IMR-90 (cell line): Measurements from ENCODE around the gene SLC35F3.

Source experiments
- BHLHE40 ChIP-seq: fragments of 150-350 bp; IDR thresholded peaks from 2 replicates; pipeline ENCODE4 v1.6.1; 2016; ENCODE audit warnings: mild to moderate bottlenecking, low read depth, low read length
- MAFK ChIP-seq: IDR thresholded peaks from 2 replicates; pipeline ENCODE4 v1.6.1; 2012; ENCODE audit warnings: low read depth, low read length, improper control_type of control experiment
- MXI1 ChIP-seq: IDR thresholded peaks from 2 replicates; pipeline ENCODE4 v1.6.1; 2012; ENCODE audit warnings: low read depth, mild to moderate bottlenecking, low read length, moderate library complexity, borderline replicate concordance
- NFE2L2 ChIP-seq: fragments of 150-350 bp; IDR thresholded peaks from 2 replicates; pipeline ENCODE4 v1.6.1; 2016; ENCODE audit warnings: low read depth, mild to moderate bottlenecking, low read length
- POLR2A ChIP-seq: IDR thresholded peaks from 2 replicates; pipeline ENCODE4 v1.6.1; 2012; ENCODE audit warnings: mild to moderate bottlenecking, low read depth, low read length
- RAD21 ChIP-seq: IDR thresholded peaks from 2 replicates; pipeline ENCODE4 v1.6.1; 2012; ENCODE audit warnings: low read length, improper control_type of control experiment
- RCOR1 ChIP-seq: IDR thresholded peaks from 2 replicates; pipeline ENCODE4 v1.6.1; 2012; ENCODE audit warnings: mild to moderate bottlenecking, low read length, improper control_type of control experiment; ENCODE audit not compliant: insufficient replicate concordance
- RFX5 ChIP-seq: IDR thresholded peaks from 2 replicates; pipeline ENCODE4 v1.8.0; 2012; ENCODE audit warnings: low read depth, mild to moderate bottlenecking, low read length, moderate library complexity
- SMC3 ChIP-seq: fragments of 150-350 bp; IDR thresholded peaks from 2 replicates; pipeline ENCODE4 v1.6.1; 2016; ENCODE audit warnings: low read depth, mild to moderate bottlenecking, antibody characterized with exemption, low read length, moderate library complexity
- TF ChIP-seq, protein P1 (sequence below): conservative IDR thresholded peaks from 2 replicates; pipeline ENCODE4 v1.5.1; 2012; ENCODE audit warnings: mild to moderate bottlenecking, low read depth, low read length, improper control_type of control experiment
- TF ChIP-seq, protein P2 (sequence below): fragments of 150-350 bp; IDR thresholded peaks from 2 replicates; pipeline ENCODE4 v1.6.1; 2016; ENCODE audit warnings: low read depth, mild to moderate bottlenecking, low read length, moderate library complexity, borderline replicate concordance
- TF ChIP-seq, protein P3 (sequence below): fragments of 150-350 bp; IDR thresholded peaks from 2 replicates; pipeline ENCODE4 v1.6.1; 2017; ENCODE audit warnings: mild to moderate bottlenecking, antibody characterized with exemption, low read length, low read depth

DNA sequence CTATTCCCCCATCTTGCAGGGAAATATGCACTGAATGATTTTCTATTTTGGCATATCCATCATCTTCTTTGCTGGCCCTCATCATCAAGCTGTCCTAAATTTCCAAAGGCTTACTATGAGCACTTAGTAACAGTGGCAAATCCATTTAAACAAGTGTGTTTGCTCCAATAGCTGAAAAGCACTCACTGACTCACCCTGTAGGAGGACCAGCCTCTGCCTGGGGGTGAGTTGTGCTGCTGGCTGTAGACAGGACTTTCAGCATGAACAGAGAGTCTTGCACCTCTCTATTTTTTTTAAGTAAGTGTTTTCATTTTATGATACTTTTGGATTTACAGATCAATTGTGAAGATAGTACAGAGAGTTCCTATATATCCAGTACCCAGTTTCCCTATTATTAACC lies 97.3 kb downstream of the SLC35F3 start:
- TF ChIP-seq POLR2A = no peak
- TF ChIP-seq, protein P1, sequence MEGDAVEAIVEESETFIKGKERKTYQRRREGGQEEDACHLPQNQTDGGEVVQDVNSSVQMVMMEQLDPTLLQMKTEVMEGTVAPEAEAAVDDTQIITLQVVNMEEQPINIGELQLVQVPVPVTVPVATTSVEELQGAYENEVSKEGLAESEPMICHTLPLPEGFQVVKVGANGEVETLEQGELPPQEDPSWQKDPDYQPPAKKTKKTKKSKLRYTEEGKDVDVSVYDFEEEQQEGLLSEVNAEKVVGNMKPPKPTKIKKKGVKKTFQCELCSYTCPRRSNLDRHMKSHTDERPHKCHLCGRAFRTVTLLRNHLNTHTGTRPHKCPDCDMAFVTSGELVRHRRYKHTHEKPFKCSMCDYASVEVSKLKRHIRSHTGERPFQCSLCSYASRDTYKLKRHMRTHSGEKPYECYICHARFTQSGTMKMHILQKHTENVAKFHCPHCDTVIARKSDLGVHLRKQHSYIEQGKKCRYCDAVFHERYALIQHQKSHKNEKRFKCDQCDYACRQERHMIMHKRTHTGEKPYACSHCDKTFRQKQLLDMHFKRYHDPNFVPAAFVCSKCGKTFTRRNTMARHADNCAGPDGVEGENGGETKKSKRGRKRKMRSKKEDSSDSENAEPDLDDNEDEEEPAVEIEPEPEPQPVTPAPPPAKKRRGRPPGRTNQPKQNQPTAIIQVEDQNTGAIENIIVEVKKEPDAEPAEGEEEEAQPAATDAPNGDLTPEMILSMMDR = no peak
- no peak for TF ChIP-seq NFE2L2
- no peak for TF ChIP-seq SMC3
- no peak for TF ChIP-seq RFX5
- TF ChIP-seq, protein P2, sequence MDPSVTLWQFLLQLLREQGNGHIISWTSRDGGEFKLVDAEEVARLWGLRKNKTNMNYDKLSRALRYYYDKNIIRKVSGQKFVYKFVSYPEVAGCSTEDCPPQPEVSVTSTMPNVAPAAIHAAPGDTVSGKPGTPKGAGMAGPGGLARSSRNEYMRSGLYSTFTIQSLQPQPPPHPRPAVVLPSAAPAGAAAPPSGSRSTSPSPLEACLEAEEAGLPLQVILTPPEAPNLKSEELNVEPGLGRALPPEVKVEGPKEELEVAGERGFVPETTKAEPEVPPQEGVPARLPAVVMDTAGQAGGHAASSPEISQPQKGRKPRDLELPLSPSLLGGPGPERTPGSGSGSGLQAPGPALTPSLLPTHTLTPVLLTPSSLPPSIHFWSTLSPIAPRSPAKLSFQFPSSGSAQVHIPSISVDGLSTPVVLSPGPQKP = no peak
- no peak for TF ChIP-seq MXI1
- TF ChIP-seq RAD21 = no peak
- TF ChIP-seq BHLHE40 = no peak
- TF ChIP-seq, protein P3, sequence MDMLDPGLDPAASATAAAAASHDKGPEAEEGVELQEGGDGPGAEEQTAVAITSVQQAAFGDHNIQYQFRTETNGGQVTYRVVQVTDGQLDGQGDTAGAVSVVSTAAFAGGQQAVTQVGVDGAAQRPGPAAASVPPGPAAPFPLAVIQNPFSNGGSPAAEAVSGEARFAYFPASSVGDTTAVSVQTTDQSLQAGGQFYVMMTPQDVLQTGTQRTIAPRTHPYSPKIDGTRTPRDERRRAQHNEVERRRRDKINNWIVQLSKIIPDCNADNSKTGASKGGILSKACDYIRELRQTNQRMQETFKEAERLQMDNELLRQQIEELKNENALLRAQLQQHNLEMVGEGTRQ = no peak
- no peak for TF ChIP-seq MAFK
- no peak for TF ChIP-seq RCOR1
